GM21717 (cell line): ENCODE data around the gene CENPH.
A peak's percentile ranks its signal among the peaks of the same experiment; 100 is the strongest.
"Not testable (repeated sequence)": the region's sequence is repeated elsewhere in the genome, so short reads cannot be mapped to it uniquely, and the experiment has no call there.

Source experiments
- ATAC-seq: cut with Tn5 transposase; IDR thresholded peaks from one replicate; pipeline ENCODE4 v1.9.1; 2021; ENCODE audit warnings: mild to moderate bottlenecking, moderate library complexity; ENCODE audit not compliant: unreplicated experiment

Gene CENPH

DNA sequence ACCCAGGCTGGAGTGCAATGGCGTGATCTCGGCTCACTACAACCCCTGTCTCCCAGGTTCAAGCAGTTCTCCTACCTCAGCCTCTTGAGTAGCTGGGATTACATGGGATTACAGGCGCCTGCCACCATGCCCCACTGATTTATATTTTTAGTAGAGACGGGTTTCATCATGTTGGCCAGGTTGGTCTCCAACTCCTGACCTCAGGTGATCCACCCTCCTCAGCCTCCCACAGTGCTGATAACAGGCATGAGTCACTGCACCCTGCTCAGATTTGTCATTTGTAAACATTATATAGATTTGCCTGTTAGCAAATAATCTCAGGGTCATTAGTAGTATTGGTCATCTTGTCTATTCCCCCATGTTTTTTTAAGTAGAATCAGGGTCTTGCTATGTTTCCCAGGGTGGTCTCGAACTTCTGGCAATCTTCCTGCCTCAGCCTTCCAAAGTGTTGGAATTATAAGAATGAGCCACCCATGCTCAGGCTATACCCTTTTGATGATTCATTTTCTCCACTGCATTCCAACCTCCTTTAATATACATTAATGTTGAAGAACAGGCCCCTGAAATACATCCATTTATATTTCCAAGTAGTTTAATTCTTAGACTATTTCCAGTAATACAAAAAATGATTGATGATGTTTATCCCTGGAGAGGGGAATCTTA, 17.3 kb downstream of the CENPH start:
- ATAC-seq: no peak

DNA sequence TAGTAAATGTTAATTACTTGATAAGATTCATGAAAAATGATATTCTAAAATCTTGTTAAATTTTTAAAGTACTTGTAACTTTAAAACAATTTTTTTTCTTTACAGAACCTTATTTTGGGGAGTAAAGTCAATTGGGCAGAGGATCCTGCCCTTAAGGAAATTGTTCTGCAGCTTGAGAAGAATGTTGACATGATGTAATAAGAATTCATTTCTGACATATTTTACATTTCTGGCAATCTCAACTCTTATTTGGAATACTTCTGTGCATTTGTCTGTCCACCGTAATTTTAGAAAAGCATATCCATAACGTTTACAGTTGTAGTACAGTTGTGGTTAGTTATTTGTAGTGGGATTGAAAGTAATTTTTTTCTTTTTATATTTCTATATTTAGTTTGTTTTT, 20.2 kb downstream of the CENPH start:
- ATAC-seq: no peak

GRCh38 chr5:69211200-69211599, 21.8 kb downstream of the CENPH start:
- no peak for ATAC-seq

- no peak for ATAC-seq
Observed at GRCh38 chr5:69212022-69212421, 22.6 kb downstream of the CENPH start.

GRCh38 chr5:69213513-69214215, 24.3 kb downstream of the CENPH start:
- no peak for ATAC-seq

- no peak for ATAC-seq
Observed at GRCh38 chr5:69217151-69217511, 27.7 kb downstream of the CENPH start.

GRCh38 chr5:69217548-69218526, 28.5 kb downstream of the CENPH start:
- ATAC-seq: peak; percentile 91

DNA sequence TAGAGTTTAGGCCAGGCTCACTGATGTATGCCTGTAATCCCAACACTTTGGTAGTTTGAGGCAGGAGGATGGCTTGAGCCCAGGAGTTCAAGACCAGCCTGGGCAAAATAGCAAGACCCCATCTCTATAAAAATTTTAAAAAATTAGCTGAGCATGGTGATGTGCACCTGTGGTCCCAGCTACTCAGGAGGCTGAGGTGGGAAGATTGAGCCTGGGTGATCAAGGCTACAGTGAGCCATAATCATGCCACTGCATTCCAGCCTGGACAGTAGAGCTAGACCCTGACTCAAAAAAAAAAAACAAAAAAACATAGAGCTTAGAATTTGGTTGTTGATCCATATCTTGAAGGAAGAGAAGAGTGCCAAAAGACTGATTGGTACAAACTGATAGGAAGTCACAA, 30.6 kb downstream of the CENPH start:
- no peak for ATAC-seq

GRCh38 chr5:69220371-69220770, 31.0 kb downstream of the CENPH start:
- ATAC-seq: not testable (repeated sequence)

DNA sequence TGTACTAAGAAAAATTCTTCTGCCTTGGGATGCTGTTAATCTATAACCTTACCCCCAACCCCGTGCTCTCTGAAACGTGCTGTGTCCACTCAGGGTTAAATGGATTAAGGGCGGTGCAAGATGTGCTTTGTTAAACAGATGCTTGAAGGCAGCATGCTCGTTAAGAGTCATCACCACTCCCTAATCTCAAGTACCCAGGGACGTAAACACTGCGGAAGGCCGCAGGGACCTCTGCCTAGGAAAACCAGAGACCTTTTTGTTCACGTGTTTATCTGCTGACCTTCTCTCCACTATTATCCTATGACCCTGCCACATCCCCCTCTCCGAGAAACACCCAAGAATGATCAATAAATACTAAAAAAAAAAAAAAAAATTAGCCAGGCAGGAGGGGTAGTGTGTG, 31.4 kb downstream of the CENPH start:
- ATAC-seq: not testable (repeated sequence)

GRCh38 chr5:69224520-69224919, 35.1 kb downstream of the CENPH start:
- no peak for ATAC-seq

DNA sequence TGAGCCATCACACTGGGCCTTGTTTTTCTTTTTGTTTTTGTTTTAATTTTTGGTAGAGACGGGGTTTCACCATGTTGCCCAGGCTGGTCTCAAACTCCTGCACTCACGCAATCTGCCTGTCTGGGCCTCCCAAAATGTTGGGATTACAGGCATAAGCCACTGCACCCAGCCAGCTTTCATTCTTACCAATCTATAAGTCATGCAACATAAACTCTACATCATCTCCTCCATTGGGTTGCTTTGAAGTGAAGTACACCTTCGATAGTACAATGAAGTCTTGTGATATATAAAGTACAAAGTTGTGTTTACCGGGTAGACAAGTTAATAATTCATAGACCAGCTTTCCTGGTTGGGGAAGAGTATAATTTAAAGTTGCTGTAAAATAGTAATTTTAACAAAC, 36.5 kb downstream of the CENPH start:
- no peak for ATAC-seq

DNA sequence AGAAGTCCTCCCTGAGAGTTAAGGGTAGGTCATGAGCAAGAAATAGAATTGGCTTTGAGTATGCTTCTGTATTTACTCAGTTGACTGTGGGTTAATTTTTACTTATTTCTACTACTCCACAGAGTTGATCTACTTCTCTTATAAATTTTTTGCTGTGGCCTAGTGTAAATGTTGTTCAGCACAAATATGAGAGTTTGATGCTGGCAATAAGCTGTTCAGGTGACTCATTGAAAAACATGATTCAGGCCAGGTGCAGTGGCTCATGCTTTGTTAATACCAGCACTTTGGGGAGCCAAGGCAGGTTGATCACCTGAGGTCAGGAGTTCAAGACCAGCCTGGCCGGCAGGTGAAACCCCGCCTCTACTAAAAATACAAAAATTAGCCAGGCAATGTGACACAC, 40.8 kb downstream of the CENPH start:
- no peak for ATAC-seq

DNA sequence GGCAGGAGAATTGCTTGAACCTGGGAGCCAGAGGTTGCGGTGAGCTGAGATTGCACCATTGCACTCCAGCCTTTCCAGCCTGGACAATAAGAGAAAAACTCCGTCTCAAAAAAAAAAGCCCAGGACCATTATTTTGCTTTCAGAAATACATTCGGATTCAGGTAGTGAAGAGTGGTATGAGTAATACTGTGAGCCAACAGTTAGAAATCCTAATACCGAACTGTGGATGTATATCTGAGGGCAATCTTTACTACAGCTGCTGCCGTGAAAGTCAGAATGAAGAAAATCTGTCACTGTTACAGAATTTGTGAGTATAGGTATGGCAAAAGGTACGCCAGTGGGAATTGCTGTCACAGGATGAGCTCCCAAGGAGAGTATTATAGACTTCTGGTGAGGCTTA, 41.9 kb downstream of the CENPH start:
- no peak for ATAC-seq

- no peak for ATAC-seq
Observed at GRCh38 chr5:69231851-69232250, 42.5 kb downstream of the CENPH start.

DNA sequence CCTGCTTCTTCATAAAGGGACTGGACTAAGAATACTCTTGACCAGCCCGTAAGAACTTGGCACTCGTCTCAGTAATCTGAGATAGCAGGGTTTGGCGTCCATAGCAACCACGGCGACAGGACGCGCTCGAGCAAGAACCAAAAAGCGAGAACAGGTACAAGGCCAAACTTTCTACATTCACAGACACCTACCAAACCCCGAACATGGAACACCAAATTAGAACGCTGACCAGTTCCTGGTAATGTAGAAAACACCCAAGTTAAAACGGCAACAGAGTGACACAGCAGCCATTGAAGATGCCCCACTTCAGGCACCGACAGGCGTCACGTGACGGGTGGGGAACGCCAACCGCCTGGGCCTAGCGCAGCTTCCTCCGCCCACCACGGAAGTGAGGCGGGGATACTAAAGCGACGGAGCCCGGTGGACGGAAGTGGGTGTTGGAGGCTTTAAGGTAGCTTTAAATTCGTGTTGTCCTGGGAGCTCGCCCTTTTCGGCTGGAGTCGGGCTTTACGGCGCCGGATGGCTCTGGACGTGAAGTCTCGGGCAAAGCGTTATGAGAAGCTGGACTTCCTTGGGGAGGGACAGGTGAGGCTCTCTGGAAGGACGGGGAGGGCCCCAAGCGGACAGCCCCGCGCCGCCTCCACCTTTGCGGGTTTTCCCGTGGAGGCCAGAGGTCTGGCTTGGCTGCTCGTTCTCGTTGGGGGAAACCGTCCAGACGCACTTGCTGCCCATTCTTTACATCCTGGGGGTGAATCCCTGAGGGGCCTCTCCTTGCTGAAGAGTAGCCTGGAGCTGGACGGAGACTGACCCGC, 45.3 kb downstream of the CENPH start, which contains the start of gene CDK7:
TSS of gene CDK7 (plus strand) at position 430 of the 812 bp plus-strand sequence. CDS start at position 520, 90 bp downstream.
- ATAC-seq: peak; percentile 98

DNA sequence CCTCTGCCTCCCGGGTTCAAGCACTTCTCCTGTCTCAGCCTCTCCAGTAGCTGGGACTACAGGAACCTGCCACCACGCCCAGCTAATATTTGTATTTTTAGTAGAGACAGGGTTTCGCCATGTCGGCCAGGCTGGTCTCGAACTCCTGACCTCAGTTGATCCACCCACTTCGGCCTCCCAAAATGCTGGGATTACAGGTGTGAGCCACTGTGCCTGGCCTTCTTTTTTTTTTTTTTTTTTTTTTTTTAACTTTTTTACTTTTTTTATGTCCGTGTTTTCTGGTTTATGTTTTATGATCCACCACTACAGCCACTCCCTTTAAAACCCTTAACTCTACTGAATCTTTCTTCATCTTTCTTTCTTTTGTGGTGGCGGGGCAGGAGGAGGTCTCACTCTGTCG, 47.4 kb downstream of the CENPH start:
- not testable (repeated sequence) for ATAC-seq

- ATAC-seq: no peak
Observed at GRCh38 chr5:69237877-69238276, 48.5 kb downstream of the CENPH start.

DNA sequence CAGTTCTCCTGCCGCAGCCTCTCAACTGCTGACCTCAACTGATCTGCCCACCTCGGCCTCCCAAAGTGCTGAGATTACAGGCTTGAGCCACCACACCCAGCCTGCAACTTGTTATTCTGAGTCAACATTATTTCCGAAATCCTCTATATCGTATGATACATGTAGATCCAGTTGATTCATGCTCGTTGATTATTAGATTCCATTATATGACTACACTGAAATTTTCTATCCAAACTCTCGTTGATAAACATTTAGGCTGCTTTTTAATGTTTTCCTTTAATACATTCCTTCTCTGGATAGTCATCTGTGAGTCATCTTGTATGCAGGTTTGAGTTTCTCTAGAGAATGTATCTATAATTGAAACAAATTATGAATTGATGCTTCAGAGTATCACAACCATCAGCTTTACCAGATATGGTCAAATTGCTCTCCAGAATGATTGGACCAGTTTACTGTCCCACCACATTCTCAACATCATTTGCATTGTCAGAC, 49.4 kb downstream of the CENPH start:
- no peak for ATAC-seq

DNA sequence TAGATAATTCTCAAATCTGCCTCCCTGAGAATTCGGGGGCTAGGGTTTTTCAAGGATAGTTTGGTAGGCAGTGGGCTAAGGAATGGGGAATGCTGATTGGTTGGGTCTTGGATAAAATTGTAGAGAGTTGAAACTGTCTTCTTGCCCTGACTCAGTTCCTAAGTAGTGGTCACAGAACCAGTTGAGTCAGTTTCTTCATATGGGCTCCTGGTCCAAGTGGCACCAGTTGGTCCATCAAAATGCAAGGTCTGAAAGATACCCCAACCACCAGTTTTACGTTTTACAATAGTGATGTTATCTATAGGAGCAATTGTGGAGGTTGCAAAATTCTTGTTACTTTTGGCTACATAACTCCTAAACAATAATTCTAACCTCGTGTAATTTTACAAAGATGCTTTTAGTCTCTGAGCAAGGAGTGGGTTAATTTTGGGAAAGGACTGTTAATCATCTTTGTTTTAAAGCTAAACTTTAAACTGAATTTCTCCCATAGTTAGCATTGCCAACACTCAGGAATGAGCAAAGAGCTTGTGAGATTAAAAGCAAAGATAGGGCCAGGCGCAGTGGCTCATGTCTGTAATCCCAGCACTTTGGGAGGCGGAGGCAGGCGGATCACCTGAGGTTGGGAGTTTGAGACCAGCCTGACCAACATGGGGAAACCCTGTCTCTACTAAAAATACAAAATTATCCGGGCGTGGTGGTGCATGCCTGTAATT, 53.0 kb downstream of the CENPH start:
- ATAC-seq: no peak
